Thyroid gland (tissue), 4 donors: ENCODE results near the gene ARL6IP4. TPM values are rescaled to one million over a fixed set of nuclear protein-coding genes. Genes with fewer than 3 reads are reported as not detected.

Source experiments
- DNase-seq, 2 donors: peaks; one replicate each; pipeline ENCODE4 v3.0.0-alpha.2; 2019
- H3K27ac ChIP-seq, 3 donors: fragments of 200-600 bp; sonication (generic); 1 replicate in 2 of 3; 2 replicates in 1 of 3; pipeline ENCODE4 v1.5.1; 2016 to 2019; ENCODE audit warnings: mild to moderate bottlenecking in 1 of 3, moderate library complexity in 1 of 3
- H3K27me3 ChIP-seq: fragments of 200-600 bp; sonication (generic); one replicate; pipeline ENCODE4 v1.5.1; 2019
- H3K36me3 ChIP-seq, 2 donors: fragments of 200-600 bp; sonication (generic); one replicate each; pipeline ENCODE4 v1.5.1; 2016 to 2019
- H3K4me1 ChIP-seq, 2 donors: fragments of 200-600 bp; sonication (generic); one replicate each; pipeline ENCODE4 v1.5.1; 2017 to 2019
- H3K4me3 ChIP-seq, 3 donors: fragments of 200-600 bp; sonication (generic); replicated peaks in 1 of 3; 1 replicate in 2 of 3; 2 replicates in 1 of 3; pipeline ENCODE4 v1.5.1; 2016; ENCODE audit warnings: mild to moderate bottlenecking in 1 of 3
- H3K9me3 ChIP-seq: fragments of 200-600 bp; sonication (generic); one replicate; pipeline ENCODE4 v1.5.1; 2017
- CTCF ChIP-seq, 6 experiments: fragments of 200-600 bp in 3 of 6; fragments of 450-650 bp in 3 of 6; sonication (generic) in 3 of 6; IDR thresholded peaks; one replicate each; pipeline ENCODE4 v1.5.1; 2016 to 2019; ENCODE audit warnings: antibody characterized with exemption in 6 of 6, mild to moderate bottlenecking in 2 of 6, inconsistent platforms in 1 of 6, moderate library complexity in 1 of 6
- POLR2A ChIP-seq, 2 donors: fragments of 450-650 bp; IDR thresholded peaks; one replicate each; pipeline ENCODE4 v1.6.1; 2017; ENCODE audit warnings: antibody characterized with exemption in 2 of 2, mild to moderate bottlenecking in 2 of 2, moderate library complexity in 1 of 2
- WGBS, 2 donors: methylation state at CpG; one replicate each; pipeline ENCODE4 v1.1.5; 2017; 5-methylcytosine and 5-hydroxymethylcytosine counted together
- intact Hi-C: fragments of 100-400 bp; cut with DNase I; formaldehyde crosslinking; loops from one replicate; pipeline ENCODE4 v1.15.1; 2023
- total RNA-seq, 4 donors: library from RNA; depleted of rRNA; stranded (reverse); fragments of >200 nt; gene quantifications; one replicate each; pipeline ENCODE4 v1.2.3, GENCODE V29; 2016

The ARL6IP4 gene
- total RNA-seq, 4 donors from 2014 or later = 210 to 281 (median 262) TPM

- peak overlapping the region; percentile 80 to 84 (median 81) for H3K27ac ChIP-seq
- peaks cover 25 to 60% of the 10 kb centered on the region in 2 donors for H3K4me1 ChIP-seq
- H3K4me3 ChIP-seq = peak overlapping the region; percentile 33 to 98 (median 60)
- no peaks in the 10 kb centered on the region for H3K36me3 ChIP-seq
- no peak for DNase-seq
- no peaks in the 10 kb centered on the region for H3K9me3 ChIP-seq
- no peak for TF ChIP-seq CTCF (IDR thresholded peaks at IDR 0.05)
- TF ChIP-seq POLR2A (IDR thresholded peaks at IDR 0.05) = no peak
- no peaks in the 10 kb centered on the region for H3K27me3 ChIP-seq
- WGBS, 2 donors = 3 to 4% methylated on average over 22 to 39 of the region's 40 CpGs
- intact Hi-C loops = loop anchor here (5.0 kb wide), 1 partner anchor 256 kb away; no protein-coding TSS in a partner anchor
Measured at GRCh38 chr12:122981036-122981471, 573 bp downstream of the ARL6IP4 start.

GRCh38 chr12:122981587-122982476 lies 1.4 kb downstream of the ARL6IP4 start:
- peak overlapping the region in 2 of 3 donors; percentile 81 to 84 for H3K27ac ChIP-seq
- DNase-seq = no peak
- intact Hi-C loops = loop anchor here (5.0 kb wide), 1 partner anchor 255 kb away; no protein-coding TSS in a partner anchor
- H3K4me1 ChIP-seq = peaks cover 20 to 53% of the 10 kb centered on the region in 2 donors
- no peaks in the 10 kb centered on the region for H3K36me3 ChIP-seq
- H3K9me3 ChIP-seq = no peaks in the 10 kb centered on the region
- 75 to 77% methylated on average over 23 to 25 of the region's 25 CpGs for WGBS, 2 donors
- TF ChIP-seq POLR2A (IDR thresholded peaks at IDR 0.05) (no peak), CTCF (IDR thresholded peaks at IDR 0.05) (no peak)
- peak overlapping the region in 1 of 3 donors; percentile 98 for H3K4me3 ChIP-seq
- no peaks in the 10 kb centered on the region for H3K27me3 ChIP-seq

GRCh38 chr12:122982477-122982815 lies 2.0 kb downstream of the ARL6IP4 start:
- TF ChIP-seq CTCF (IDR thresholded peaks at IDR 0.05) (no peak), POLR2A (IDR thresholded peaks at IDR 0.05) (no peak)
- H3K4me1 ChIP-seq = peaks cover 20 to 48% of the 10 kb centered on the region in 2 donors
- no peaks in the 10 kb centered on the region for H3K27me3 ChIP-seq
- H3K36me3 ChIP-seq = no peaks in the 10 kb centered on the region
- no peak for DNase-seq
- intact Hi-C loops = loop anchor here (5.0 kb wide), 1 partner anchor 255 kb away; no protein-coding TSS in a partner anchor
- H3K4me3 ChIP-seq = no peak overlapping the region
- no peaks in the 10 kb centered on the region for H3K9me3 ChIP-seq
- WGBS, 2 donors = 85 to 88% methylated on average over 9 to 11 of the region's 11 CpGs
- H3K27ac ChIP-seq = no peak overlapping the region

GRCh38 chr12:122982963-122983788 lies 2.7 kb downstream of the ARL6IP4 start:
- H3K27ac ChIP-seq = peak overlapping the region in 1 of 3 donors; percentile 11
- no peaks in the 10 kb centered on the region for H3K27me3 ChIP-seq
- 85 to 86% methylated on average over 15 to 21 of the region's 21 CpGs for WGBS, 2 donors
- peaks cover 20 to 48% of the 10 kb centered on the region in 2 donors for H3K4me1 ChIP-seq
- no peaks in the 10 kb centered on the region for H3K36me3 ChIP-seq
- no peak overlapping the region for H3K4me3 ChIP-seq
- intact Hi-C loops = loop anchor here (5.0 kb wide), 1 partner anchor 254 kb away; no protein-coding TSS in a partner anchor
- TF ChIP-seq POLR2A (IDR thresholded peaks at IDR 0.05) (no peak), CTCF (IDR thresholded peaks at IDR 0.05) (no peak)
- no peaks in the 10 kb centered on the region for H3K9me3 ChIP-seq
- DNase-seq = no peak
